GM19351 (cell line): ENCODE data around the gene SERPINA3.
"Not testable (repeated sequence)": the region's sequence is repeated elsewhere in the genome, so short reads cannot be mapped to it uniquely, and the experiment has no call there.

Source experiments
- ATAC-seq: cut with Tn5 transposase; IDR thresholded peaks from one replicate; pipeline ENCODE4 v1.9.1; 2021; ENCODE audit warnings: mild to moderate bottlenecking, moderate library complexity; ENCODE audit not compliant: unreplicated experiment

The SERPINA3 gene

DNA sequence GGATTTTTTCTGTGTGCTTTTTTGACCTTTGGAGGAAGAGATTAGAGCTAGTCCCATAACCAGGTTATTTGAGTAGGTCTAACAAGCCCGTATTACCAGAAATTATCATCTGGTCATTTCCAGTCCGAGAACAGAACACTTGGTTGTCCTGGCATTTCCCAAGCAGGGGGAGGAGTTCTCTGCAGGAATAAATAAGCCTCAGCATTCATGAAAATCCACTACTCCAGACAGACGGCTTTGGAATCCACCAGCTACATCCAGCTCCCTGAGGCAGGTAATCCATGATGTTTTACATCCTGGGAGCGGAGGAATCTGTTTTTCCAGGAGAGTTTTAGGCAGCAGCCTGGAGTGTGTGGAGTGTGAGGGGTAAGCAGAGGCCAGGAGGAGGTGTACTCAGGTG is at the start of gene SERPINA3:
SERPINA3 (plus strand) TSS at position 218 of the 400 bp plus-strand sequence. CDS start 2,051 bp downstream, outside the sequence.
- no peak for ATAC-seq

DNA sequence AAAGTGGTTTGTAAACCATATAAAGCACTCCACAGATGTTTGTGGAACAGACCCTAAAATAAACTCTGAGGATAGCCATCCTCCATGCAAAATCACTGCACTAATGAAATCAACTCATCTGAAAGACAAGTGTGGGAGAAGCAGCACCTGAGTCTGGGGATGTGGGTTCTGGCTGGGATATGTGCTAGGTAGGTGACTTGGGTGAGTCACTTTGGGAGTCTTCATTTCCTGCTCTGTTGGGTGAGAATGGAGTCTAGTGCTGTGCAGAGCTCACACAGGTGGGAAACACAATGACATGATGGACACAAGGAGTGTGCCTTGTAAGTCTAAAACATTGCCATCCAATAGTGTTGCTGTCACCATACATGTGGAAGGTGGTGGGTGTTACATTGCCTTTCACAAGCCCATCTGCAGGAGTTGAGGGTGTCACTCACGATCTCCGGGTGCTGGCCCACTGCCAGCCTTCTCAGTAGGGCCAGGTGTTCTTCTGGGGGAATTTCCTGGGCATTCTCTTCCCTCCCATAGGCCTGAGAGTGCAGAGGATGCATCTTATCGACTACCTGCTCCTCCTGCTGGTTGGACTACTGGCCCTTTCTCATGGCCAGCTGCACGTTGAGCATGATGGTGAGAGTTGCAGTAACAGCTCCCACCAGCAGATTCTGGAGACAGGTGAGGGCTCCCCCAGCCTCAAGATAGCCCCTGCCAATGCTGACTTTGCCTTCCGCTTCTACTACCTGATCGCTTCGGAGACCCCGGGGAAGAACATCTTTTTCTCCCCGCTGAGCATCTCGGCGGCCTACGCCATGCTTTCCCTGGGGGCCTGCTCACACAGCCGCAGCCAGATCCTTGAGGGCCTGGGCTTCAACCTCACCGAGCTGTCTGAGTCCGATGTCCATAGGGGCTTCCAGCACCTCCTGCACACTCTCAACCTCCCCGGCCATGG is 49.0 kb upstream of the SERPINA3 start:
- no peak for ATAC-seq

DNA sequence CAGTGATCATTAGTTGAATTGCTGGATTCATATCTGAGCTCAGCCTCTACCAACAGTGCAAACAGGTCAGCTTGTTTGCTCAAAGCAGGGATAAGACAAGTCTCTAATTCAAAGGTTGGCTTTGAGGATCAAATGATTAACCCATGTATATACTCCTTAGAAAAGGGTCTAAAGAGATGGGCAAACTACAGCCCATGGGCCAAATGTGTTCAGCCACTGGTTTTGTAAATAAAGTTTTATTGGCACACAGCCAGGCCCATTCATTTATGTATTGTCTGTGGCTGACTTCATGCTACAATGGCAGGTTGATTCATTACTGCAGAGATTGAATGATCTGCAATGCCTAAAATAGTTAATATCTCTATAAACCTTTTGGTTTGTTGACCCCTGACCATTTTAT is 47.8 kb upstream of the SERPINA3 start:
- no peak for ATAC-seq

DNA sequence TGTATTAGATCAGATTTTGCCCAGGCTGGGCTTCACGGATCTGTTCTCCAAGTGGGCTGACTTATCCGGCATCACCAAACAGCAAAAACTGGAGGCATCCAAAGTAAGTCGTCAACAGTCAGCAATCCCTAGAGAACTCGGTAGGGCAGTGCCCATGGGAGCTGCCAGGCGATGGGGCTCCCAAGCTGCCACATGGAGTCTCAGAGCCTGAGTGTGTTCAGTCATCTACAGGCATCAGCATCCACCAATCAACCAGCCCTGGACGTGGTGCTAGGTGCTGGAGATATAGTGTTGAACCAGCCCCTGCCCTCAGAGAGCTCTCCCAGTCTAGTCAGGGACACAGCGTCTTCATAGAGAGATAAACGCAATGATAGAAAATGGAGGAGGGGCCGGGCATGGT is 44.0 kb upstream of the SERPINA3 start:
- ATAC-seq, result no peak

DNA sequence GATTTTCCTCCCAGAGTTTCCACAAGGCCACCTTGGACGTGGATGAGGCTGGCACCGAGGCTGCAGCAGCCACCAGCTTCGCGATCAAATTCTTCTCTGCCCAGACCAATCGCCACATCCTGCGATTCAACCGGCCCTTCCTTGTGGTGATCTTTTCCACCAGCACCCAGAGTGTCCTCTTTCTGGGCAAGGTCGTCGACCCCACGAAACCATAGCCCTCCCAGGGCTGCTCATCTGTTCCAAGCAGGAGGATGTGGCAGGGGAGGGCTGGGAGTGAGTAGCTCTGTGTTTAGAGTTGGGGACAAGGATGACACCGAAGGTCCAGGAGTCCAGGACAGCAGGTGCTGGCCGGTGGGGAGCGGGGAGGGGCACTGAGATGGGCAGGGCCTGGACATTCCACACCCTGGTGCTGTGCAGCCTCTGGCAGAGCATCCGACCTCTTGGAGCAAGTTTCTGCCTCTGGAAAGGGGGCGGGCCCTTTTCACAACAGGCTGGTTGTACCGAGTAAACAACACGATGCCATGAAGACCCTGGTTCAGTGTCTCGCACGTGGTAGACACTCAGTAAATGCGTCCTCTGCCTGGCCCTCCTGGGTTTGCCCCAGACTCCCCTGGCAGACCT is 42.7 kb upstream of the SERPINA3 start:
- ATAC-seq, result no peak

DNA sequence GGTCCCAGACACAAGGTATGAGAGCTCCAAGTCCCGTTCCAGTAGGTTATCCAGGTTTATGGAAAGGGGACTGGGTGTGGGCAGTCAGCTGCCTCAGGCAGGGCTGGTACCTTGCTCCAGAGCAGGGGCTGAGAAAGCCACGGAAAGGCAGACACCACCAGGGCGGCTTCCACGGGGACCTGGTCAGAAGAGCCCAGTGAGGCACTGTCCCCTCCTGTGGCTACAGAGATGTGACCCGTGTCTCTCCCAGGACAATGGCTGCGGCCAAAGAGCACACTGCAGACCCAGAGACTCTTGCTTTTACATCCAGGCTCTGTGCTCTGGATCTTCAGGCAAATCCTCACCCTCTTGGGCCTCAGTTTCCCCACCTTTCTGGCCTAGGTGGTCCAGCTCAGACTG is 42.2 kb upstream of the SERPINA3 start:
- ATAC-seq, result no peak

DNA sequence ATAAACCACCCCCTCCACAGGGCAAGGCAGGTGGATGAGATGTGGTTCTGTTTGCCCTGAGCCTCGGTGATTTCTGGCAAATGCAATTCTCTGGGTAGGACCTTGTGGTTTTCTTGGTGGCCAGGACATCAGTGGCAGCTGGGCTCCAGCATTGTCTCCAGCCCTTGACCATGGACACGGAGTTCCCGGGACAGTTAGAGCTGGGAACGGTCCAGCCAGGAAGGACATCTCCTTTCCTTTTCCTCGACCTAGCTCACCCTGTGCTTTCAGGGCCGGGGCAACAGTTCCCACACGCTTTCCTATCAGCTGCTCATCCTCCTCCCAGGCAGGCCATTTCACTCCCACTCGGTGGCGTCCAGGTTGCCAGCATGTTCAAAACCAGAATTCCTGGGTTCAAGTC is 41.8 kb upstream of the SERPINA3 start:
- no peak for ATAC-seq

DNA sequence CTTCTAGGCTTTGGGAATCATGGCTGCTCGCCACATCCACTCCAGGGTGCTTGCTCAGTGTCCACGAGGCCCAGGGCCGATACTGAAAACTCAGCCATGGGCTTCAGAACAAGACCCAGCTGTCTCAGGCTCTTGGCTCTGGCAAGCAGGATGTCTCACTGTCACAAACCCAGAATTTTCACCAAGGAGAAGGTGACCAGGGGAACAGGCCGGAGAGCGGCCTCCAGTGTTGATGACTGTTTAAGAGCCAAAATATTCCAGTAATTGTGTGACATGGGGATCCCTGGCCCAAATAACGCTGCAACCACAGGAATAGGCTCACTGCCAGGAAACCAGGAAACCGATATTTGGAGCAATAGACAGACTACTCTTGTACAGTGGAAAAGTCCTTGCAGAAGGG is 40.8 kb upstream of the SERPINA3 start:
- no peak for ATAC-seq

DNA sequence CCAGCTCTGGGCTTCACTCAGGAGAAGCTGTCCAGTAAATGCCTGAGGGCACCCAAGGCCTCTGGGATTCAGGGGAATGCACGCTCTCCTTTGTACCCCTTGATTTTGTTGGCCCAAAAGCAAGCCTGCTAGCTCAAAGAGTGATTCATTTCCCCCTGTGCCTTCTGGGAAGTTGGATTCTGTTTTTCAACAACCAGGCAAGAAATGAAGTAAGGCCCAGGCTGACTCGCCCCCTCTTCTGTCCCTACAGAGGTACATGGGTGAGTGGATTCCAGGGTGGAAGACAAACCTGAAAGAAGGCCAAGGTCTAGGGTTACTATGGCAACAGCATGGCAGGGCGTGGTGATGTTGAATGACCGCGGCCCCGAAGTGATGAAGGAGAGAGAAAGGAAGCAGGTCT is 40.2 kb upstream of the SERPINA3 start:
- no peak for ATAC-seq

DNA sequence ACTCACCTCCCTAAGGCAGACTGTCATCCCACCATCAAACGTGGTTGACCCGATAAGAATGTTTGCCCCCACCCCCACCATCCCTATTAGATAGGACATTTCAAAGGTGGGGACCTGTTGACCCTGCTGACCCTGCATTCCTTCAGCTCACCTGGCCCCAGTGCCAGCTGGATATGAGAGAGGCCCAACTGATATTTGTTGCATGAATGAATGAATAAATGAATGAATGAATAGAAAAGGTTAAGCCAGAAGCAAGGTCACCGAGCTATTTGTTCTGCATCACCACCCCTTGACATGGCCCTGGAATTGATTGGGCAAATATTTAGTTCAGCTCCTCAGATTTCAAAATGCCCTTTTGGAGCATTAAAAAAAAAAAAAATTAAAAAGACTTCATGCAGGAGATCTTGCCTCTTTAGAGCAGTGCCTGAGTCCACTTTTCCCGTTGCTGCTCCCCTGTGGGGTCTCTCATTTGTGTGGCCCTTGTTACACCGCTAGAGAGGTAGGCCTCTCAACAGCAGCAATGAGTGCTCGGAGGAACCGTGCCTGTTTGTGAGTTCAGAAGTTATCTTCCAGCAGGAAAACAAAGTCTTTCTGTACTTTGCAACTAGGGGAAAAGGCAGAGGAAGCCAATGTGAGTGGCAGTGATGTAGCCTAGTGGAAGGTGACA is 39.4 kb upstream of the SERPINA3 start:
- no peak for ATAC-seq

DNA sequence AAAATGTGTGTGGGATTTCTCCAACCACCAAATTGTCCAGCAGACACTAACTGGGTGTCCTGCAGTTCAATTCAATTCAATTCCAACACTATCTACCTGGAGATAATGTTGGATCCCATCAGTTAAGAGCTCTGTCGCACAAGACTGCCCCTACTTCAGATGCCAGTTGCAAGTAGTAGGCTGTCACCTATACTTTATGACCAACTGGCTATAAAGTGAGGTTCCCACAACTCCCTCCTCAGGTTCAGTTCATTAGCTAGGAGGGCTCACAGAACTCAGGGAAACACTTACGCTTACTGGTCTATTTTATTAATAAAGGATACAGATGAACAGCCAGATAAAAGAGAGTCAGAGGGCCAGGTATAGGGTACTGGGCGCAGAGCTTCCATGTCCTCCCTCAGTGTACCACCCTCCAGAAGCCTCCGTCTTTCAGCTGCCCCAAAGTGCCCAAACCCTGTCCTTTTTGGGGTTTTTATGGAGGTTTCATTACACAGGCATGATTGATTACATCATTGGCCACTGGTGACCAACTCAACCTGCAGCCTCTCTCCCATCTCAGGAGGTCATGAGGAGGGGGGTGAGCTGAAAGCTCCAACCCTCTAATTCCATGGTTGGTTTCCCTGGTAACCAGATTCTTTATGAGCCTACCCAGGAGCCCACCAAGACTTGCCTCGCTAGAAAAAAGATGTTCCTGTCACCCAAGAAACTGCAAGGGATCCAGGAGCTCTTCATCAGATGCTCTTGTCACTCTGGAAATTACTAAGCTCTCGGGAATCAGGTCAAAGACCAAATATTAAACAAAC is 38.5 kb upstream of the SERPINA3 start:
- no peak for ATAC-seq

DNA sequence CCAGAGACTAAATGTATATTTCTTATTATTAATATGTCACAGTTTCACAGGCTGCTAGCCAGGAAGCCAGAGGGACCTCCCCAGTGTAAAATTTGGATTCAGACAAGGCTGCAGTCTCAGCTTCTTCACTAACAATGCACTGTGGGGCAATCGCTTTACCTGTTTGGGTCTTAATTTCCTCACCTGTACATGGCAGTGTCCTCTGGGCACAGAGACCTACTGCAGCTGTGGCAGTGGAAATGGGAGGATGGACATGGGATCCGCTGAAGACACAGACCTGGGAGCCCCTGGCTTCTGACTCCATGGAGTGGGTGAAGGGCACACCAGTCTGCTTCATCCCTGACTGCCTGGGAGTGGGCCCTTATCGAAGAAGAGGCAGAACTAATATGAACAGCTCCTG is 37.9 kb upstream of the SERPINA3 start:
- ATAC-seq, result no peak

DNA sequence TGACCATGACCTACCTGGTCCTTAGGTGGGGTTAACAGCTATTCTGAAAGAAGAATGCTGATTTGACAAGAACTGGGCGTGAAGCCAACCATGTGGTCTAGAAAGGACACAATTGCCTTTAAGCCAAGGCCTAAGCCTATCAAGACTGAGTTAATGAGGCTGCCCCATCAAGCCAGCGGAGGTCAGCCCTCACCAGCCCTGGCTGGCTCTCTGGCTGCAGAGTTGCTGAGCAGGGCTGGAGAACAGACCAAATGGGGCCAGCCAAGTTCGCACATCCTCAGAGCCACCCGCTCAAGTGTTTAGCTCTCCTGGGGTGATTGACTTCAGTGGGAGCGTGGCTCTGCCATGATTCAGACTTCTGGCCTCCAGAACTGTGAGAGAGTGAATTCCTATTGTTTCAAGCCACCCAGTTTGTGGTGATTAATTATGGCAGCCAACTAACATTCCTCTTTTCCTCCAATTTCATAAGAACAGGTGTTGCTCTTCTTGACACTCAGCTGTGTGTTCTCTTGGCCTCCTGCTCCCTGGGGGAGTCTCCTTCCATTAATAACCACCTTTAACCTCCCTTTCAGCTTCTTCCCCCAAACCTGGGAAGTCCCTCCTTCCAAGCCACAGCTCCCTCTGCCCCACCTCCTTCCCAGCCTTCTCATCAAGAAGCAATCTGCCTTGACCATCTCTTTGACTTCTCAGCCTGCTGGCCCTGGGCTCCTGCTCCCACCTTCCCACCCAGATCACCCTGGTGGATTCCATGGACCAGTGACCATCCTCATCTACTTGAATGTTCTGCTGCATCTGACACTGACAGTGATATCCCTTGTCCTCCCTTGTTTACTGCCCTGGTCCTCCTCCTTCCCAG is 36.2 kb upstream of the SERPINA3 start:
- no peak for ATAC-seq

DNA sequence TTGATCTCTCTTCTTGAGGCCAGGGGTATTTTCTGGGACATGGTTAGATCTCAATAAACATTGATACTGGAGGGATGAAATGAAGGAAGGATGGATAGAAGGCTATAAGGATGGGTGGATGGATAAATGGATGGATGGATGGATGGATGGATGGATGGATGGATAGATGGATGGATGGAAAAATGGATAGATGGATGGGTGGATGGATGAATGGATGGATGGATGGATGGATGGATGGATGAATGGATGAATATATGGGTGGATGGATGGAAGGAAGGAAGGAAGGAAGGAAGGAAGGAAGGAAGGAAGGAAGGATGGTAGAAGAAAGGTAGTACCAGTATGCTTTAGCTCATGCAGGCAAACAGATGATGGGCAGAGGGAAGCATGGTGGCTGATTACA is 34.7 kb upstream of the SERPINA3 start:
- not testable (repeated sequence) for ATAC-seq

DNA sequence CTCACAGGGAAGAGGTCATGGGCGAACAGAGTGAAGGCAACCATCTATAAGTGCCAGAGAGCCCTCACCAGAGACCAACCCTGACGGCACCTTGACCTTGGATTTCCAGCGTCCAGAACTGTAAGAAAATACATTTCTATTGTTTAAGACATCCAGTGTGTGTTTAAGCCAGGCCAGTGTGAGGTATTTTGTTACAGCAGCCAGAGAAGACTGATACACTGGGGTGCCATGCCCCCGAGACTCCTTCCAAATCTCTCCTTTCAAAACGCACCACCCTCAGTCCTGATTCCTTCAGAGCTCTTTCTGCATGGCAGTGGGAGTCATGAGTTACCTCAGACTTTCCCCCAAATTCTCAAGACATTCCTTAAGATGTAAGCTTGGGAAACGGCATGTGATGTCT is 33.5 kb upstream of the SERPINA3 start:
- ATAC-seq, result no peak

DNA sequence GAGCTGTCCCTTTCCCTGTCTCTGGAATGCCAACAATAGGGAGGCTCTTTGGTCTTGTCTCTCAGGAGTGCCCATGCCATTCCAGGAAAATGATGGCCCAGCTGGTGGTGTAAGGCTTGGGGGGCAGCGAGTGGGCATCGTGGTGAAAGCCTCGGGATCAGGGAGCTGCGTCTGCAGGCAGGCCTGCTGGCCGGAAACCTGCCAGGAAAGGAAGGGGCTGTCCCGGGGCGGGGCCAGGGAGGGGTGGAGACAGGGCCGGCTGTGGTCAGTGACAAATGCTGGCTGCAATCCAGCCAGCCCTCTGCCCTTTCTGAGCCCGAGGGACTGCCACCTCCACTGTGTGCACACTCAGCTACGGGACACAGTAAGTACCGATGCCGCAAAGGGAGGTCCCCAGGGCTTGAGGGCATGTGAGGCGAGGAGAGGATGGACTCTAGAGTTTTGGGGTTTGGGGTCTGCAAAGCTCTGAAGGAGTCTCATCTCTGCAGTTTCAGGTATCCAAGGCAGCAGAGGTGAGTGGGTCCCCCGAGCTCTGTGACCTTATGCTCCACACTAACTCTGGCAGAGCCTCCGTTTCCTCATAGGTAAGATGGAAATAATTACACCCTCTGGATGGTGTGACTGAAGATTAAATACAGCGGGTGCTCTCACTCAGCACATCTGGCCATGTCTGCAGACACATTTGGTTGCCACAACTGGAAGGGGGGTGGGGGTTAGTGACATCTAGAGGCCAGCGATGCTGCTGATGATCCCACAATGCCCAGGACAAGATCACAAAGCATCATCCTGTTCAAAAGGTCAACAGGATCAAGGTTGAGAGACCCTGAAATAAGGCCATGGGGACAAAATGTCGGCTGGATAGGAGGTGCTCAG is 30.8 kb upstream of the SERPINA3 start, which contains the start of gene SERPINA5:
SERPINA5 (plus strand) TSS at position 300 of the 873 bp plus-strand sequence. CDS start 5,937 bp downstream, outside the sequence.
- ATAC-seq, result no peak

DNA sequence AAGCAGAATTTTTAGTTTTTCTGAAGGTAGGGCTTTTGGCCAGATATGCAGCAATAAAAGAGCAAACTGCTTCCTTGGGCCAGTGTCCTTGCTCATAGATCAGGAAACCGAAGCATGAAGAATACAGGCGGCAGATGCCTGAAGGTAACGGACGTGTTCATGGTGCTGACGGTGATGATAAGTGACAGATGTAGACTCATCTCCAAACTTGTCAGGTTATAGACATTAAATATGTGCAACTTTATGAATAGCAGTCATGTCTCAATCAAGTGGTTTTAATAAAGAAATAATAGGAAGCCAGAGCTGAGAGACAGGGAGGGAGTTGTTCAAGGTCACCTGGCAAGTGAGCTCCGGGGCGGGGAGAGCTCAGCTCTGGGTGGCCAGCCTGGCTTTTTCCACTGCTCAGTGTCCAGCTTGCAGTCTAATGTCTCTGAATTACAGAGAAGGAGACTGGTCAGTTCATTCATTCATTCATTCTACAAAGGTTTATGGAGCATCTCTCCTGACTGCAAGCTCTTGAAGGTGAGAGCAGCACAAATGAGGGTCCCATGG is 29.9 kb upstream of the SERPINA3 start:
- no peak for ATAC-seq

DNA sequence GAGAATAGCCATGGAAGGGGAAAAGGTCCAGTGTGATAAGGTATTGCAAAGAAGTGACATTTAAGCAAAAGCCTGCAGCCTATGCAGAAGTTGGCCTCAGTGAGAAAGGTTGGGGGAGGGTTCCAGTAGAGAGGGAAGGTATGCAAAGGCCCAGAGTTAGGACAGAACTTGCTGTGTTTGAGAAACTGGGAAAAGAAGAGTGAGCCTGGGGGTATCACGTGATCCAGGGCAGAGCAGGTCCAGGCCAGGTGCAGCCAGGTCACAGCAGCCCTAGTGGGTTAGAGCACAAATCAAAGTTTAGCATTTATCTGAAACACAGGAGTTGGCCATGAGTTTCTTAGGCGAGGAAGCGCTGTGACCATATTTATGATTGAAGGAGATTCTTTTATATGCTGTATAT is 29.3 kb upstream of the SERPINA3 start:
- ATAC-seq, result no peak

DNA sequence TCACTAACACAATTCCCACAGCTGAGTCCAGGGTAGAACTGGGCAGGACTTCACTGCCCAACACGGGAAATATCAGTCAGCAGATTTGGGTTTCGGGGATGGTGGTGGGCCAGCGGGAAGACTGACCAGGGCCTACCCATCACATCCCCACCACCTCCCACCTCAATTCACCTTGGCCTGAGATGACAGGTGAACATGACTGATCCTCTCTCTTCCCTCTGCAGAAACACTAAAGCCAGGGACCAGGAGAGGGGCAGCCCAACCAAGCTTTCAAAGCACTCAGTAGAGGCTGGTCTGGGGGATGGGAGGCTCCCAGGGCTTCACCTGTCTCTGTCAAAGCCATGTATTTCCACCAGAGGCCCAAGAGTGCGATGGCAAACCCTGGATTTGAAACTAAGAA is 28.6 kb upstream of the SERPINA3 start:
- no peak for ATAC-seq
